Measurements from ENCODE around the gene SCNM1.

The SCNM1 gene, protein sequence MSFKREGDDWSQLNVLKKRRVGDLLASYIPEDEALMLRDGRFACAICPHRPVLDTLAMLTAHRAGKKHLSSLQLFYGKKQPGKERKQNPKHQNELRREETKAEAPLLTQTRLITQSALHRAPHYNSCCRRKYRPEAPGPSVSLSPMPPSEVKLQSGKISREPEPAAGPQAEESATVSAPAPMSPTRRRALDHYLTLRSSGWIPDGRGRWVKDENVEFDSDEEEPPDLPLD

DNA sequence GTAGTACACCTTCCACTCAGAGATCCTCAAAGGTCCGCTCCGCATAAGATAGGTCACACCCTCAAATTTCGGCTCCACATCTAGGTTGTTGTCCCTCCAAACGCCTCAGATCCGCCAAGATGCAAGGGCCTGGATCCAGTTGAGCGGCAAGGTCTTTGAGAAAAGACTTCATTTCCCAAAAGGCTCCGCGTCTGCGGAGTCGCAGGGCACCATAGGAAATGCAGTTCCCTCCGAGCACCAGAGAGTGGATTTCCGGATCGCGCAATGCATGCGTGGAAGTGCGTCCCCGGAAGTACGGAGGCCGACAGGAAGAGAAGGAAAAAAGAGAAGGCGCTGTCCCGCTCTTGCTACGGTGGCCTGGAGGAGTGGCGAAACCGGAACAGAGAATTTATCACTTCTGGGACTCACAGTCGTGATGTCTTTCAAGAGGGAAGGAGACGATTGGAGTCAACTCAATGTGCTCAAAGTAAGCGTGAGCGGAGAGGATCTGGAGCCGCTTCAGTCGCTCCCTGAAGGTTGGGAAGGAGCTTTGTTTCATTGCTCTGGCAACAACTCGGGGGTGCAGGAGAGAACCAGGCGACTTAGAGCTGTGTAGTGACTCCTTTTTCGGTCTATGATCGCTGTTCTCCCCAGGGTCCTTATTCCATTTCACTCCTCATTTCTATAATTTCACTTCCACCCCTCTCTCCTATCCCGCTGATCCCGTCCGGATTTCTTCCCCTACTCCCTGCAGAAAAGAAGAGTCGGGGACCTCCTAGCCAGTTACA is at the start of gene SCNM1, which contains the start of gene LYSMD1:
TSS of gene SCNM1 (plus strand) at position 407 of the 767 bp plus-strand sequence. CDS start at position 416, 9 bp downstream.
TSS of gene LYSMD1 (minus strand) at position 165 of the 767 bp plus-strand sequence. CDS start 644 bp downstream, outside the sequence.
- peak; percentile 95 to 97 (median 97) for DNase-seq (ENCODE audit: low read depth in 2 of 3, low spot score in 1 of 3)

DNA sequence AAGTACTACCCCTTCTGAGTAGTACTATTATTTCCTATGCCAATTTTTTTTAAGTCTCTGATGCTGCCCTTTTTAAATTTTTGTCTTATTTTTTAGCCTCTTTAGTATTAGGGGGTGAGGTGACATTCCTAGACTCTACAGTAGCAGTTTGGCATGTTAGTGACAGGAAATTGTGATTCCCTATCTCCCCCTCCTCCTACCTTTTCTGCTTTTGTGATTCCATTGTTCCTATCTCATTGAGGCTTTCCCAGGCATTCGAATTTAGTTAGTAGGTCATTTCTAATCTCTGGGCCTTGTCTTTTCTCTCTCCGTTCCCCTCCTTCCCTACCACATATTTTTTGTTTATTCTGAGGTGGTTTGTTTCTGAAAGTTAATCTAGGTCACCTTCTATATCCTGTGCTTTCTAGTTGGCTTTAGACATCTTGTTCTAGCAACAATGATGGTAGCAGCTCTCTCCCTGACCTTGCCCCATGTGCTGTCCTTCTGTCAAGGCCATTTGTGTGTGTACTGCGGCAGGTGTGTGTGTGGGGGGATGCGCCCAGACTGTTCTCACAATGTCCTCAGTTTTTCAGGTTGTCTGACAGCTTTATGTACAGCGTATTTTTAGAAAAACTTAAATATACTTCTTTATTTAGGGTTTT is 41.1 kb upstream of the SCNM1 start:
- no peak for DNase-seq (ENCODE audit: low read depth in 2 of 3, low spot score in 1 of 3)

DNA sequence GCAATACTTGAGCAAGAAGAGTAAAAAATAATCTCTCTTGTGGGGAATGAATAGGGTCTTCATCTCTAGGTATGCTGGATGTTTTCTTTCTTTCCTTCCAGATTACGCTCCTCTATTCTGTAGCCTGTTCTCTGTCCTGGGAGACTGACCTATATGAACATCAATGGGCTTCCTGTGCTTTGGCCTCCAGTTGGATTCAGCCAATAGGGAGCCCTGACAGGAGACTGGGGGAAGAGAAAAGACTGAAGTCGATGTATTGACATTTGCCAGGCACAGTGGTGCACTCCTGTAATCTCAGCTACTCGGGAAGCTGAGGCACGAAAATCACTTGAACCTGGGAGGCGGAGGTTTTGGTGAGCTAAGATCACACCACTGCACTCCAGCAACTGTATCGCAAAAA is 37.1 kb upstream of the SCNM1 start:
- no peak for DNase-seq (ENCODE audit: low read depth in 2 of 3, low spot score in 1 of 3)

DNA sequence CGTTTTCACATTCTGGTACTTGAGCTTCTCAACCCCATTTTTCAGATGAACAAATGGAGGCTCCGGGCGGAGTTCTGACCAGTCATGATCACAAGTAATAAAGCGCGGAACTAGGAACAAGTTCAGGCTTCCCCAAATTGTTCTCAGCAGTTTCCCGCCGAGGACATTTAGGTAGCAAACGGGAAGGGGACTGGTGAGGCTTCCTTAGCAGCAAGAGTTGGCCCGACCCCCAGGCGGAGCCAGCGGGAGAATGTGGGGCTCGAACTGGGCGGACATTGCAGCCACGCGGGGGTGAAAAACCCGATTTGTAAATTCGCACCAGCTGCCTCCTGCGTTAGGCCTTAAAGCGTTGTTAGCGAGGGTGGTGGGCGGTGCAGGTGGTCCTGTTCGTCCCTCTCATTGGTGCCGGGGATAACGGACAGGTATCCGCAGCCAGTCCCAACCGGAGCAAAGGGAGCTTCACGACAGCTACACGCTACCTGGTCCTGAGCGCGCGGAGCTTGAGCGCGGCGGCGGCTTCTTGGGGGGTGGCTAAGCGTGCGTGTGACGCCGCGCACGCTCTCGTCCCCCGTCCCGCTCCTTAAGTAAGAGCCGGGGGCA is 34.9 kb upstream of the SCNM1 start:
- DNase-seq (ENCODE audit: low read depth in 2 of 3, low spot score in 1 of 3) = peak; percentile 79 to 81 (median 79)

DNA sequence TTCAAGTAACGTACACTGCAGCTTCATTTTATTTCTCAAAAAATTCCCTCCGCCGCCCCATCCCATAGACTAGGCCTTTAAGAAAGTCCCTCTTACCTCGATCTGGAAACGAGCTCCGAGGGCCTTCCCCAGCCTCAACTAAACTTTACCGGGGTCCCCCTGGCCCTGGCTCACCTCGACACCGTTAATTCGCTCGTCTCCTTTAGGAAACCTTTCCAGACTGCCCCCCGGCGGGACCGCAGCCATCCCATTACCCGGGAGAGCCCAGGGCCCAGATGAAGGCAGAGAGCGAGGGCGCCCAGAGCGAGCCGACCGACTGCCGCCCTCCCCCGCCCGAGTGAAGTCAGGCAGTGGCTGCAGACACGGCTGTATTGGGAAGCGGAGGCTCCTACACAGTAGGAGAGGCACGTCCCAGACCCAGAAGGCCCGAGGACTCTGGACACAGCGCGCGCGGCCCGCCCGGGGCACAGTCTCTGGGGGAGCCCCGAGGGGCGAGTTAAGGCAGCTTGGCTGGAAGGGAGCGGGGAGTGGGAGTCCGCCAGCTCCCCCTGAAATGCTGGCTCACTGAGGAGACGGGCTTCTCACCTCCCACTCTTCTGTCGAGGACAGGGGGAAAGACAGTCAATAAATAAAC is 34.1 kb upstream of the SCNM1 start:
- DNase-seq (ENCODE audit: low read depth in 2 of 3, low spot score in 1 of 3) = no peak

DNA sequence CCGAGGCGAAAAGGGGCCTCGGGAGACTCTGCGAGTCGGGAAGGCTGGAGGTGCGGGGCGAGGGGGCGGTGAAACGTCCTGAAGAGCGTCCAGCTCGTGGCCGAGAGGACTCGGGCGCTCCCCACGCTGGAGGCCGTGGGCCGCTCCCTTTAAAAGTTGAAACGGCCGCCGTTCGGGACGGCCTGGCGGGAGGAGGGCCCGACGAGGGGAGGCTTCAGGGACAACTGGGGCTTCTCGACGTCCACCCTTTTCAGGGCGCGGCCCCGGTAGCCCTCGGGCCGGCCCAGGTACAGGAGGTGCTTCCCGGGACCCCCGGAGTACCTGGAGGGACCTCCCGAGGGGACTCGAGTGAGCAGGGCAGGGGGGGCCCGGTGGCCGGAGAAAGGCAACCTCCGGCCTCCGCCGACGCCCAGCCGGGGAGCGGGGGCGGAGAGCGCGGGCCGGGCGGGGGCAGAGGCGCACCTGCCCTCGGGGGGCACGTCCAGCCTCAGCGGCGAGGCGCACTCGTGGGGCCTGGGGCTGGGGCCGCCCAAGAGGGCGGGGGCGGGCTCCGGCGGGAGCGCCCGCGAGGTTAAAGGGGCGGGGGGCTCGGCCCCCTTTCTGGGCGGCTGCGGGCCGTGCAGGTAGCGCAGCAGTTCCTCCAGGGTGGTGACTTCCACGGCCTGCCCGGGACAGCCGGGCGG is 33.5 kb upstream of the SCNM1 start:
- no peak for DNase-seq (ENCODE audit: low read depth in 2 of 3, low spot score in 1 of 3)

DNA sequence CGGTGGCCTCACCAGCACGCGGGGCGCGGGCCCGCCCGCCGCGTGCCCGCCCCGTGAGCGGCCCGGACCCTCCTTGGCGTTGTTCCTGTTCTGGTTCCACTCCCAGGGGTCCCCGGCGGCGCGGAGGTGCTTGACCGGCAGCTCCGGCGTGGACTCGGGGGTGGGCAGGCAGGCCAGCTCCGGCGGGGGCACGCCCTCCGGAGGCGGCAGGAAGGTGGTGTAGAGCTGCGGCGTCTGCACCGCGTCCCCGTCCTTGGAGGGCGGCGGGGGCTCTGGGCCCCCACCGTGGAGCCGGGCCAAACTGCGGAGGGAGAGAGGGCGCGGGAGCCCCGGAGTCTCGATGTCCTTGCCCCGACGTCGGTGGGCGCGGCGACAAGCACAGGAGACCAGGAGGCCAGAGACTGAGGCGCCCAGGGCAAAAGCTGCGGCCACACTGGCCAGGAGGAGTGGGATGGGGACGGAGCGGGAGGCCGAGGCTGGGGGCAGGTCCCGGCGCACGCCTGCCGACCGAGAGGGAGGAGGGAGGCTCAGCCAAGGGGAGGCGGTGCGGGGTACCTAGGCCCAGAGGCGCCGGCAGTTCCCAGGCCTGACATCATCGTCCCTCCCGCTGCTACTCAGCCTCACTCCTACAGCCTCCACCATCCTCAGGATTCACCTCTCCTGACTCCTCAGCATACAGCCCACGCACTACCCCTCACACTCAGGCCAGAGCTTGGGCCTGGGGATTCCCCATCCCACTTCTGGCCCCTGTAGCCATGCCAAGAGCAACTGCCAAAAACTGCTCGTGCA is 32.7 kb upstream of the SCNM1 start:
- no peak for DNase-seq (ENCODE audit: low read depth in 2 of 3, low spot score in 1 of 3)

DNA sequence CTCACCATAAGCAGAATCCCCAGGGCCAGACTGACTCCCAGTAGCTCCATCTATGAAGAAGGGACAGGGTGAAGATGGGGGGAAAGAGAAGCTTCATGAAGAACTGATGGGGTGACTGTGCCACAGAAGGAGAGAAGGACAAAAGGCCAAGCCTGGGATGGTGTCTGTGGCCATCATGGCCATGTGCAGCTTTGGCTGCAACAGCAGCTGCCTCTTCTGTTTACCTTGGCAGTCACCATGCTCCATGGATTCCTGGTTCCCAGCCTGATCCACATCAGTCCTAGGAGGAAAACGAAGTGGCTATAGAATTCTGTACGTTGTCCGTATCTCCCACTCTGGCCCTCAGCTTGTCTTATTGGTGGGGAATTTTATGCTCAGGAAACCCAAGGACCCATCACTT is 31.5 kb upstream of the SCNM1 start:
- DNase-seq (ENCODE audit: low read depth in 2 of 3, low spot score in 1 of 3) = no peak

DNA sequence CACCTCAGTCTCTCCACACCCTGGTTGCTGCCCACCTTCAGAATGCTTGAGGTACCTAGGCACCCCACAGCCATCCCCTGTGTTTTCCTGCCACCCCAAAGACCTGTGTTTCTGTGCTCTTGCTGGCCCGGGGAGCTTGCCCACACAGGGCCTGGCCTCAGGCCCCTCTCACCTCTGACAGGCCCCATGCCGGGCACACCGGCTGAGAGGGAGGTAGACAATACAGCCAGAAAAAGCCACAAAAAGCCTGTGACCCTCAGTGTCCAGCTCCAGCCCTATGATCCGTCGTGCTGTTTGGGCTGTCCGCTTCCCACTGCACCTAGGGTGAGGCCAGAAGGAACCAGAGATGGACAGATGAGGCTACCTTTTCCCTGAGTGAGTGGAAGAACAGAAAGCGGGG is 31.0 kb upstream of the SCNM1 start:
- DNase-seq (ENCODE audit: low read depth in 2 of 3, low spot score in 1 of 3) = no peak

DNA sequence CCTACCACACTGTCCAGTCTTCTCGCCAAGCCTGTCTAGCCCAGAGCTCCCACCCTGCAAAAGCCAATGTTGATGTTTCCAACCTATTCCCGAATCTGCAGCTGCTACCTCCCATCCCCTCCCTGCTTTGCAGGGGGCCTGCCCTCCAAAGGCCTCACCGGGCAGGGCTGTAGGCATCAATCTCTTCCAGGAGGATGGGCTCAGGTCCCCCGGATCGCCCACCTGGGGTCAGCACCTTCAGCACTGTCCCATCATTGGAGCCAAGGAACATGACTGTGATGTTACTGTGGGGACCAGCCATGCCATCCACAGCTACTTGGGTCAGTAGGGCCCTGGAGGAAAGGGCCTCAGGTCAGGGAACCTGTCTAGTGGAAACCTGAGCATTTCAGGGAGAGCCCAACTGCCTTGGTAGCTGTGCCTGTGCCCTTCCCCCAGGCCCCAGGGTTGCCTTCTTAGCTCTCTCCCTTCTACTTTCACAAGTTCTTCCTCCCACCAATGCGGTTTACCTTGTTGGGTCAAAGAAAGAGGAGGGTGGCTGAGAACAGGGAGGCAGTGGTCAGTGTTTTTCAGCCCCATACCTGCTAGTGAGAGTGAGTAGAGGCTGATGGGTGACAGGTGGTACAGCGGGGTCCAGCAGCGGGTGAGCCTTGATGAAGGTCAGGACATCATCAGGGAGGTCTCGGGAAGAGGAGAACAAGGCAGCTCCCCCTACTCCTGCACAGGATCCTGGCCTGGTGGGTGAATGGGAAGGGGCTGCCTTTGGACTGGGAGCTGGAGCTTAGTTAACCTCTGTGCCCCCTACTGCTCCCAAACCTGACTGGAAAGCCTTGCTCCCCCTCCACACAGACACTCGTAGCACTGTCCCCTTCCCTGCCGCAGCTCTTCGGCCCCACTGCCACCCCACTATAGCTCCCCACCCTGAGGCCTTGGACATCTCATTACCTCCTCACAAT is 30.2 kb upstream of the SCNM1 start:
- no peak for DNase-seq (ENCODE audit: low read depth in 2 of 3, low spot score in 1 of 3)

DNA sequence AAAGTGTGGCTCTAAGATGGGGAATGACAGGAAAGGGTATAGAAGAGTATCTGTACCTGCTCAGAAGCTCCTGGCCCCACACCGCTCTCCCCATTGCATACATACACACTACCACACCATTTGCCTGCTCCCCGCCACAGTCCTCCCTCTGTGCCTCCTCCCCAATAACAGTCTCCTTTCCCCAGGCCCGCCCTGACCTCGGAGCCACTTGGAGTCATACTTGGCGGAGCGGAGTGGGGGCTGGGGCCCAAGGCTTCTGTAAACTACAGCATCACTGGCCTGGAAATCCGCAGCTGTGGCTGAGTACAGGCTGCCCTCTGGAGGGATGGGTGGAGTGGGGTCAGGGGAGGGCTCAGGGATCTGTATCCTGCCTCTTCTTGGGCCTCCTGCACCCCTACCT is 28.2 kb upstream of the SCNM1 start:
- DNase-seq (ENCODE audit: low read depth in 2 of 3, low spot score in 1 of 3) = no peak

DNA sequence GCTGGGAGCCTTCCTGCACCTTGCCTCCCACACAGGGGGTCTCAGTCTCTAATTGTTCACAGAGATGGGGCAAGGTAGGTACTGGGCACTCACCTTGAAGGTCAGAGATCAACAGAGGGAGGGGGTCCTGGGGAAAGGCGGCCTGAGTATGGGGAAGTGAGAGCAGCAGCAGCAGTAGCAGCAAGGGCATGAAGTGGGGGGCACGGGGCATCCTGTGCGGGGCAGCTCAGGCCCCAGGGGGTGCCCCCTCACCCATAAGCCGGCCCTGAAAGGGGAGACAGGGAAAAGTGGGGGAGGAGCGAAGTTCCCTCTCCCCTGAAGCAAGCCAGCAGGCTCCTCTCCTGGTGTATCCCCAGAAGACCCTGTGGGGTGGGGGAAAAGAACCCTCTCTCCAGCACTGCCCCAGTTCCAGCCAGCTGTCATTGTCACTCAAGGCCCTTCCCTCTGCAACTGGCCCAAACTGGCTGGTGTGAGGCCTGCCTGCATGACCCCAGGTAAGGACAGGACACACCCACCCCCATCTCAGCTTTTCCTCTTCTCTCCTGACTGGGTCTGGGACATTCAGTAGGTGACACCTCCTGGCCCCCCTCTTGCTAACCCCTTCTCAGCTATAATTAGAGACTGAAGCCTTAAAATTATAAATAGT is 23.4 kb upstream of the SCNM1 start:
- DNase-seq (ENCODE audit: low read depth in 2 of 3, low spot score in 1 of 3) = no peak

DNA sequence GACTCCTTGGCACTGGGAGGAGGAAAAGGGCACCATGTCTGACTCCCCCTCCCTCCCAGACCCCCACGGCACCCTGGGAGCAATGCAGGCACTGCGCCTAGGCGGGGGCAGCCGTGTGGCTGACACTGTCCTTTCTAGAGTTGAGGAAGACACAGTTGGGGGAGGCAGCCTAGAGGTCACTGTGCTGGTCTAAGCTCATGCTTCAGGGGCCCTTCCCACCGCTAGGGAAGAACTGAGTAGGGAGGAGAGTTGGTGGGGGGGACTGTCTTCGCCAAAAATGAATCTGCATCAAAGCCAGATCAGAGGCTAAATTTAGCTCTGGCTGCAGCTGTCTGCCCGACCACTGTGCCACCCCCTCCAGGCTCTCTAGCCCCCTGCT is 22.9 kb upstream of the SCNM1 start:
- DNase-seq (ENCODE audit: low read depth in 2 of 3, low spot score in 1 of 3) = no peak

DNA sequence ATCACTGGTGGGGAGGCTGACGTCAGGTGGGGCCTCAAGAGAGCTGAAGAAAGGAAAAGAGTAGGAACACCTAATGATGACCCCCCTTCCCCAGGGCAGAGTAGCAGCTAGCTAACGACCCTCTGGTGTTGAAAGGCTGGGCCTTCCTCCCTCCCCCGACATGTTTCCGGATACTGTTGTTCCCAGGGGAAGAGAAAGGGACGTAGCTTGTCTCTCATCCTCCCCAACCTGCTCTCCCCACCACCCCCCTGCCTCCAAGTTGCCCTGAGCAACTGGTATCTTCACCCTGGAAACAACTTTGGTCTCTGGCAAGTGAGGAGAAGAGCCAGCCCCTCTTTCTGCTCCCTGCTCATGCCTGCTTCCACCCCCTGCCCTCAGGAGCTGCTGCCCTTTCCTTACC is 22.0 kb upstream of the SCNM1 start:
- DNase-seq (ENCODE audit: low read depth in 2 of 3, low spot score in 1 of 3) = no peak

DNA sequence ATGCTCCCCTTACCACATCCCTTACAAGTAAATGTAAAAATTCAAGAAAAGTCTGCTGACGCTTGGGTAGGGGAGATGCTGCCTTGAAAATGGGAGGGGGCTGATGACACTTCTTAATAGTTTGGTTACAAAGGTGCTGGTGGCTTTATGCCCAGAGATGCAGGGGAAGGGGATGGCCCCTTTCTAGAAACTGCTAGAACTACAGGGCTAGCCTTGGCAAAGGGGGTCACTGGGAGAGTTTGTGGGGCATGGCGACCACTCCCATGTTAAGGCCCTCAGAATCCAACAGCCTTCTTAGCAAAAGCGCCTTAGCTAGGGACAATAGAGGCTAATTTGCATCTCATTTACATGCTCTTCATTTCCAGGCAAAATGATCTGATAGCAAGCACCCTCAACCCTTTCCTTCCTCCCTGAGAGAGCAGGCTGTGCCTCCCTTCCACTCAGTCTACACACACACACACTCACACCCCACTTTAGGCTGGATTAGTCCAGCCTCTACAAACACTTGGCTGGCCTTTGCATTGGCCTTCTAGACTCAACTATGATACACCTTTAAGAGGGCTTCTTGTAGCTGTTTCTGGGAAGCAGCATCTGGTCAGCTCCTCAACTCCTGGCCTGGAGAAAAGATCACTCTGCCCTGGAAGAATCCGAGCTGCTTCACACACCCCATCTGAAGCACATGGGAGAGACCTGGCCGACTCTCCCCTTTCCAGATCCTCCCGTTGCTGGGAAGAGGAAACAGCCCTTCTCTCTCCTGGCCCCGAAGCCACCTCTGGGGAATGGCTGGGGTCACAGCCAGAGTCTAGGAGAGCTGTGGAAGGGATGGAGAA is 21.3 kb upstream of the SCNM1 start:
- no peak for DNase-seq (ENCODE audit: low read depth in 2 of 3, low spot score in 1 of 3)

DNA sequence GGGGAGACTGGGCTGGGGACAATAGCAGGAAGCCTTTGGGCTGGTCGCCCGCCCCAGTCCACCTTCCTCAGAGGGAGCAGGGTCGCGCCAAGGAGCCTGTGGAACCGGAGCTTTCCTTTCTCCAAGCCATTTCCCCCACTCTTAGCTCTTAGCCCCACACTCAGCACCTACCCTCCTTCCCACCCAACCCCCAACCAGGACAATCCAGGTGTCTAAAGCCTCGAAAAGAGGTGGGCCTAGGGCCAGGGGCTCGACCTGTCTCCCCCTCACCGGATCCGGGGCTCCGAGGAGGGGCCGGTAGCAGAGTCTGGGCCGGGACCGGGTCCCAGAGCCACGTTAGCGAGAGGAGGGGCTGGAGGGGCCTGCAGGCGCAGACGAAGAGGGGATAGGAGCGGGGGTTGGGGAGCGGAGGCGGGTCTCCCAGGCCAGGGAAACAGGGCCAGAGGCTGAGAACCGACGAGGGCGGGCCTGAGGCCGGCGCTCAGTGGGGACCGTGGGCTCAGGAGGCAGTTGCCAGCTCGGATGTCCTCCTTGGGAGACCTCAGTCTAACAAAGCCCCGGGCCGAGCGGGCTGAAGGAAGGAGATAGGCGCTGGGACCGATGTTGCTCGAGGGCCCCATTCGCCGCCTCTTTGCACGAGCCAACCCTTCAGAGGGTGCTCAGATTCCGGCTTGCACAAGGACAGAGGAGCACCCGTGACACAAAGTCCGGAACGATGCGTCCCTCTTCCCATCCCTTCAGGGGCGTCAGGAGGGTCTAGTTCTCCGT is 20.5 kb upstream of the SCNM1 start:
- no peak for DNase-seq (ENCODE audit: low read depth in 2 of 3, low spot score in 1 of 3)

DNA sequence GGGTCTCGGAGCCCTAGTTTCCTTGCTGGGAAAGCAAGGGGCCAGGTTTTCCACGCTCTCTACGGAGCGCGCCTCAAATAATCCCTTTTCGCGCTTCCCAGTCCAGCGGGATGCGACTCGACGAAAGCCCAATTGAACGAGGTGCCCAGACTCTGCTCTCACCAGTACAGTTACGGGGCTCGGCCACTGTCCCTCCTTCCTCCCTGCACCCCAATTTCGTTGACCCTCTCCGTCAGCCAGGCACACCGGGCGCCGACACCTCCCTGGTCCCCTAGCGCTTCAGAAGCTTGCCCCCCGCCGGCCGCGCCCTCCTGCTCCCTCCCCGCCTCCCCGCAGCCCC is 19.9 kb upstream of the SCNM1 start:
- no peak for DNase-seq (ENCODE audit: low read depth in 2 of 3, low spot score in 1 of 3)

Measured in stimulated activated CD4-positive, alpha-beta T cell treated with anti-CD3 and anti-CD28 coated beads, Interleukin-12 subunit alpha, Interleukin-12 subunit beta, amount 100 ng/mL, for 48 hours (primary cell).